Astrocyte (in vitro differentiated cells and primary cell): ENCODE results near the gene OR6B2.

ENCODE experiments used
- EZH2 ChIP-seq: IDR thresholded peaks from 2 replicates; pipeline ENCODE4 v1.6.1; 2012; ENCODE audit warnings: mild to moderate bottlenecking, low read length, inconsistent platforms; ENCODE audit not compliant: insufficient read depth
- TF ChIP-seq, protein P1 (sequence below): IDR thresholded peaks from 2 replicates; pipeline ENCODE4 v1.5.1; 2011; ENCODE audit warnings: low read depth, mild to moderate bottlenecking, inconsistent platforms, low read length, moderate library complexity; ENCODE audit not compliant: insufficient read depth

DNA sequence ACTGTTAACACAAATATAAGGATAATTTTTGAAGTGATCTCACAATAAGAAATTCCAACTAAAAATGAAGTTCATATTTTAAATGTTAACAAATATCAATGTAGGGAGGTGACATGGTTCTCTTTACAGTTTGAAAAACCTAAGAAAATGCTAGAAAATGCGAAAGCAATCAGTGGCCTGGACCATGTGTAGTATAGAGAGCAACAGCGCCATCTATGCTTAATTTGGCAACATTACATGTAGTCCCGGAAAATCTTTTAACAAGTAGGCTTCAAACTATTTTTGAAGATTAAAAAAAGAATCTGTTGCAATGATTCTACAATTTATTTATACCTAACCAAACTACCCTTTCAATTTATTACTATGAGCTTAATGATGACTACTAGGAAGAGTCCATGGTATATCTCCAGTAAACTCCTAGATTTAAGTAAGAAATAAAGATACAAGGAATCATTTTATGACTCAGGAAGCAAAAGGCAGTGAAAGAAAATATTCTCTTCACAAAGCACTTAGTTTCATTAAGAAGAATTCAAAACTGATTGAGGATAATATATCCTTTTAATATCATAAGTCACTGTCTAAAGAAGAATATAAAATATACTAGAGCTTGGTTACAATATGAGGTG is 38.4 kb downstream of the OR6B2 start:
- TF ChIP-seq, protein P1, sequence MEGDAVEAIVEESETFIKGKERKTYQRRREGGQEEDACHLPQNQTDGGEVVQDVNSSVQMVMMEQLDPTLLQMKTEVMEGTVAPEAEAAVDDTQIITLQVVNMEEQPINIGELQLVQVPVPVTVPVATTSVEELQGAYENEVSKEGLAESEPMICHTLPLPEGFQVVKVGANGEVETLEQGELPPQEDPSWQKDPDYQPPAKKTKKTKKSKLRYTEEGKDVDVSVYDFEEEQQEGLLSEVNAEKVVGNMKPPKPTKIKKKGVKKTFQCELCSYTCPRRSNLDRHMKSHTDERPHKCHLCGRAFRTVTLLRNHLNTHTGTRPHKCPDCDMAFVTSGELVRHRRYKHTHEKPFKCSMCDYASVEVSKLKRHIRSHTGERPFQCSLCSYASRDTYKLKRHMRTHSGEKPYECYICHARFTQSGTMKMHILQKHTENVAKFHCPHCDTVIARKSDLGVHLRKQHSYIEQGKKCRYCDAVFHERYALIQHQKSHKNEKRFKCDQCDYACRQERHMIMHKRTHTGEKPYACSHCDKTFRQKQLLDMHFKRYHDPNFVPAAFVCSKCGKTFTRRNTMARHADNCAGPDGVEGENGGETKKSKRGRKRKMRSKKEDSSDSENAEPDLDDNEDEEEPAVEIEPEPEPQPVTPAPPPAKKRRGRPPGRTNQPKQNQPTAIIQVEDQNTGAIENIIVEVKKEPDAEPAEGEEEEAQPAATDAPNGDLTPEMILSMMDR = peak; percentile 92
- no peak for TF ChIP-seq EZH2
